Neural crest cell (in vitro differentiated cells): Measurements from ENCODE around the gene GGN. TPM values are rescaled to one million over a fixed set of nuclear protein-coding genes. Genes with fewer than 3 reads are reported as not detected.

Experiments
- DNase-seq: peaks from one replicate; pipeline ENCODE4 v3.0.0; 2021; ENCODE audit warnings: low read depth, mixed read lengths, low spot score
- H3K27ac Mint-ChIP-seq: one replicate; pipeline ENCODE4 v1.8.0; 2021; ENCODE audit warnings: mild to moderate bottlenecking, mixed read lengths; ENCODE audit not compliant: unreplicated experiment
- H3K27me3 Mint-ChIP-seq: 2 replicates; pipeline ENCODE4 v1.8.0; 2021; ENCODE audit warnings: low read depth, mild to moderate bottlenecking, mixed read lengths
- H3K36me3 Mint-ChIP-seq: 2 replicates; pipeline ENCODE4 v1.8.0; 2021; ENCODE audit warnings: low read depth, mild to moderate bottlenecking, mixed read lengths
- H3K4me1 Mint-ChIP-seq: 2 replicates; pipeline ENCODE4 v1.8.0; 2021; ENCODE audit warnings: mixed read lengths
- H3K4me3 Mint-ChIP-seq: one replicate; pipeline ENCODE4 v1.8.0; 2021; ENCODE audit warnings: mild to moderate bottlenecking, mixed read lengths
- H3K9me3 Mint-ChIP-seq: 2 replicates; pipeline ENCODE4 v1.8.0; 2021; ENCODE audit warnings: mixed read lengths
- total RNA-seq: library from RNA; stranded (reverse); gene quantifications from 2 replicates; pipeline ENCODE4 v1.2.1, GENCODE V29; 2021
- TF ChIP-seq, protein P1 (sequence below): fragments of 200-600 bp; sonication (generic); conservative IDR thresholded peaks from 2 replicates; pipeline ENCODE4 v1.5.0; 2021; ENCODE audit warnings: antibody characterized with exemption, mild to moderate bottlenecking

The GGN gene
- total RNA-seq, 1 donor from 2014 or later: 1.4 TPM

DNA sequence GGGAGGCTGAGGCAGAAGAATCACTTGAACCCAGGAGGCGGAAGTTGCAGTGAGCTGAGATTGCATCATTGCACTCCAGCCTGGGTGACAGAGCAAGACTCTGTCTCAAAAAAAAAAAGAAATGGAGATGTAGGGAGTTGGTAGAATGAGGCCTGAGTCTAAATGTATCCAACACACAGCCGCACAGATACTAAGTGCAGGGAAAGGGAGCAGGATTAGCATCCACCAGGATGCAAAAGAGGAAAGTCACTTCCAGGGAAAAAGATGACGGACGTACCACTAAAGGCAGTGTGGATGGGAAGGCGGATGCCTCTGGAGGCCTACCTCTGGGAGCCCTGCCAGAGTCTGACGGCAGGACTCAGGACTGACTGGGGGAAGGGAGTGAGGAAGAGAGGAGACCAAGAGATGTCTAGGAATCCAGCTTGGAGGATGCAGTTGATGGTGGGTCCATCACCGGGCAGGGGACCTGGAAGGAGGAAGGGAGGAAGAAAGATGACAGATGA is 21.8 kb upstream of the GGN start:
- no peak overlapping the region for H3K4me3 Mint-ChIP-seq
- no peak overlapping the region for H3K27ac Mint-ChIP-seq
- no peak for DNase-seq
- no peaks in the 10 kb centered on the region for H3K27me3 Mint-ChIP-seq
- no peaks in the 10 kb centered on the region for H3K4me1 Mint-ChIP-seq
- H3K9me3 Mint-ChIP-seq: no peaks in the 10 kb centered on the region
- no peaks in the 10 kb centered on the region for H3K36me3 Mint-ChIP-seq
- TF ChIP-seq, protein P1, sequence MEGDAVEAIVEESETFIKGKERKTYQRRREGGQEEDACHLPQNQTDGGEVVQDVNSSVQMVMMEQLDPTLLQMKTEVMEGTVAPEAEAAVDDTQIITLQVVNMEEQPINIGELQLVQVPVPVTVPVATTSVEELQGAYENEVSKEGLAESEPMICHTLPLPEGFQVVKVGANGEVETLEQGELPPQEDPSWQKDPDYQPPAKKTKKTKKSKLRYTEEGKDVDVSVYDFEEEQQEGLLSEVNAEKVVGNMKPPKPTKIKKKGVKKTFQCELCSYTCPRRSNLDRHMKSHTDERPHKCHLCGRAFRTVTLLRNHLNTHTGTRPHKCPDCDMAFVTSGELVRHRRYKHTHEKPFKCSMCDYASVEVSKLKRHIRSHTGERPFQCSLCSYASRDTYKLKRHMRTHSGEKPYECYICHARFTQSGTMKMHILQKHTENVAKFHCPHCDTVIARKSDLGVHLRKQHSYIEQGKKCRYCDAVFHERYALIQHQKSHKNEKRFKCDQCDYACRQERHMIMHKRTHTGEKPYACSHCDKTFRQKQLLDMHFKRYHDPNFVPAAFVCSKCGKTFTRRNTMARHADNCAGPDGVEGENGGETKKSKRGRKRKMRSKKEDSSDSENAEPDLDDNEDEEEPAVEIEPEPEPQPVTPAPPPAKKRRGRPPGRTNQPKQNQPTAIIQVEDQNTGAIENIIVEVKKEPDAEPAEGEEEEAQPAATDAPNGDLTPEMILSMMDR: no peak

DNA sequence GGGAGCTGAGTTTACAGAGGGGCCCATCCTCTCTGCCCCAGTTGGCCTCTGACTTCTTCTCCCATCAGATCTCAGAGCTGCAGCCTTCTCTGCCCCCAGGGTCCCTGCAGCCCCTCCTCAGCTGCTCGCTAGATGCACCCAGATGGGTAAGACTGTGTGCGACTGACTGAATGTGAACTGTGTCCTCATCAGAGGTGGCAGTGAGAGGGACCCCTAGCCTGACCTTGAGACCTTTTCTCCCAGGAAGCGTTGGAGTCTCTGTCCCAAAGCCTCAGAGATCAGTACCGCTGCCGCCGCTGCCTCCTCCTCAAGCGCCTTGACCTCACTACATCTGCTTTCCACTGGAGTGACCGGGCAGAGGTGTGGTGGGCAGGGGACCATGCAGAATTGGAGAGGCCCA is 17.4 kb upstream of the GGN start:
- Mint-ChIP-seq H3K27me3 (peaks cover 3% of the 10 kb centered on the region), H3K4me1 (peaks cover 4% of the 10 kb centered on the region), H3K36me3 (no peaks in the 10 kb centered on the region), H3K4me3 (peak overlapping the region; percentile 59), H3K9me3 (no peaks in the 10 kb centered on the region), H3K27ac (no peak overlapping the region)
- TF ChIP-seq, protein P1: no peak
- DNase-seq: no peak

GRCh38 chr19:38404858-38405257 is 17.0 kb upstream of the GGN start:
- Mint-ChIP-seq H3K27me3 (peaks cover 5% of the 10 kb centered on the region), H3K9me3 (no peaks in the 10 kb centered on the region), H3K36me3 (no peaks in the 10 kb centered on the region), H3K4me1 (peaks cover 4% of the 10 kb centered on the region), H3K27ac (no peak overlapping the region), H3K4me3 (peak overlapping the region; percentile 59)
- DNase-seq: no peak
- TF ChIP-seq, protein P1: no peak

DNA sequence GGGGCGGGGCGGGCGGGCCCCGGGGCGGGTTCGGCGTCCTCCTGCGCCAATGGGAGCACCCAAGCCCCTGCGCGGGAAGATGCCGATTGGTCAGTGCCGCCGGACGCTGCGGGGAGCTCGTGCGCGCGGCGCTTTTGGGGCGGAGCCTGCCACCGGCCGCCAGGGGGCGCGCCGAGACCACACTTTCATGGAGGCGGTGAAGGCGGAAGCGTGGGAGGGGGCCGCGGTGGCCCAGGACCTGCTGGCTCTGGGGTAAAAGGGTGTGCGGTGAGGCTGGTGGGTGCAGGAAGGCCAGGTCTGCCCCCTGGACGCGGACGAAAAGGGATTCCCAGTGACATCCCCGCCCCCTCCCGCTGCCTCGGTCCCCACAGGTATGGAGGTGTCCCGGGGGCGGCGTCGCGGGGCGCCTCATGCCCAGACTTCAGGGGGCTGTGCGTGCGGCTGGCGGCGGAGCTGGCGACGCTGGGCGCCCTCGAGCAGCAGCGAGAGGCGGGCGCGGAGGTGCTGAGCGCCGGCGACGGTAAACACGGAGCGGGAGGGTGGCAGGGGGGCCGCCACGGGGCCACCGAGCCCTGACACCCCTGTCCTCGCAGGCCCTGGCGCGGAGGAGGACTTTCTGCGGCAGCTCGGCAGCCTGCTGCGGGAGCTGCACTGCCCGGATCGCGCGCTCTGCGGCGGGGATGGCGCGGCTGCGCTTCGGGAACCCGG is 15.3 kb upstream of the GGN start, which contains the start of gene FAM98C:
TSS of gene FAM98C (plus strand) at position 127 of the 708 bp plus-strand sequence. CDS start at position 188, 61 bp downstream.
- TF ChIP-seq, protein P1: peak; percentile 100
- Mint-ChIP-seq H3K36me3 (no peaks in the 10 kb centered on the region), H3K27me3 (peaks cover 9% of the 10 kb centered on the region), H3K27ac (no peak within 1 kb of the TSS), H3K4me1 (peaks cover 4% of the 10 kb centered on the region), H3K9me3 (no peaks in the 10 kb centered on the region), H3K4me3 (peak within 1 kb of the TSS; percentile 86)
- DNase-seq: peak; percentile 99

DNA sequence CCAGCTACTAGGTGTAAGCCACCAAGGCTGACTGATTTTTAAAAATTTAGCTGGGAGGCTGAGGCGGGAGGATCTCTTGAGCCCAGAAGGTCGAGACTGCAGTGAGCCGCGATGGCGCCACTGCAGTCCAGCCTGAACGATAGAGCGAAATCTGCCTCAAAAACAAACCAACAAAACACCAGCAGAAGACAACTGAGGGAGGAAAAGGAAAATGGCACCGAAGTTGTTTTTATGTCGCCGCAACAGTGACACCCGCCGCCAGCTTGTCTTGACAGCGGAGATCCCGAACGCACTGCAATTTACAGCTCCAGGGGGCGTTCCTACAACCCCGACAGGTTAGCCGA is 14.8 kb upstream of the GGN start:
- Mint-ChIP-seq H3K27me3 (peaks cover 9% of the 10 kb centered on the region), H3K36me3 (no peaks in the 10 kb centered on the region), H3K9me3 (no peaks in the 10 kb centered on the region), H3K4me1 (peaks cover 4% of the 10 kb centered on the region), H3K4me3 (peak overlapping the region; percentile 86), H3K27ac (no peak overlapping the region)
- no peak for DNase-seq
- TF ChIP-seq, protein P1: no peak
